ENCODE results near the gene BABAM1. TPM values are rescaled to one million over a fixed set of nuclear protein-coding genes. Genes with fewer than 3 reads are reported as not detected.

The BABAM1 gene
- total RNA-seq, 1 donor from 2014 or later = 45.8 TPM

GRCh38 chr19:17246681-17247425 is 20.4 kb upstream of the BABAM1 start:
- no peaks in the 10 kb centered on the region for H3K27me3 ChIP-seq (ENCODE audit: control insufficient read depth, insufficient read depth, low read length)
- peak overlapping the region; percentile 45 for H3K4me3 ChIP-seq (ENCODE audit: low read depth, low read length)
- no peak for FAIRE-seq
- TF ChIP-seq, protein P1, sequence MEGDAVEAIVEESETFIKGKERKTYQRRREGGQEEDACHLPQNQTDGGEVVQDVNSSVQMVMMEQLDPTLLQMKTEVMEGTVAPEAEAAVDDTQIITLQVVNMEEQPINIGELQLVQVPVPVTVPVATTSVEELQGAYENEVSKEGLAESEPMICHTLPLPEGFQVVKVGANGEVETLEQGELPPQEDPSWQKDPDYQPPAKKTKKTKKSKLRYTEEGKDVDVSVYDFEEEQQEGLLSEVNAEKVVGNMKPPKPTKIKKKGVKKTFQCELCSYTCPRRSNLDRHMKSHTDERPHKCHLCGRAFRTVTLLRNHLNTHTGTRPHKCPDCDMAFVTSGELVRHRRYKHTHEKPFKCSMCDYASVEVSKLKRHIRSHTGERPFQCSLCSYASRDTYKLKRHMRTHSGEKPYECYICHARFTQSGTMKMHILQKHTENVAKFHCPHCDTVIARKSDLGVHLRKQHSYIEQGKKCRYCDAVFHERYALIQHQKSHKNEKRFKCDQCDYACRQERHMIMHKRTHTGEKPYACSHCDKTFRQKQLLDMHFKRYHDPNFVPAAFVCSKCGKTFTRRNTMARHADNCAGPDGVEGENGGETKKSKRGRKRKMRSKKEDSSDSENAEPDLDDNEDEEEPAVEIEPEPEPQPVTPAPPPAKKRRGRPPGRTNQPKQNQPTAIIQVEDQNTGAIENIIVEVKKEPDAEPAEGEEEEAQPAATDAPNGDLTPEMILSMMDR (IDR thresholded peaks at IDR 0.05; ENCODE audit: insufficient read depth, low read length, severe bottlenecking) = no peak
- no peaks in the 10 kb centered on the region for H3K36me3 ChIP-seq (ENCODE audit: control insufficient read depth, insufficient read depth, low read length)
- peak; percentile 66 for DNase-seq (ENCODE audit: low read depth)

DNA sequence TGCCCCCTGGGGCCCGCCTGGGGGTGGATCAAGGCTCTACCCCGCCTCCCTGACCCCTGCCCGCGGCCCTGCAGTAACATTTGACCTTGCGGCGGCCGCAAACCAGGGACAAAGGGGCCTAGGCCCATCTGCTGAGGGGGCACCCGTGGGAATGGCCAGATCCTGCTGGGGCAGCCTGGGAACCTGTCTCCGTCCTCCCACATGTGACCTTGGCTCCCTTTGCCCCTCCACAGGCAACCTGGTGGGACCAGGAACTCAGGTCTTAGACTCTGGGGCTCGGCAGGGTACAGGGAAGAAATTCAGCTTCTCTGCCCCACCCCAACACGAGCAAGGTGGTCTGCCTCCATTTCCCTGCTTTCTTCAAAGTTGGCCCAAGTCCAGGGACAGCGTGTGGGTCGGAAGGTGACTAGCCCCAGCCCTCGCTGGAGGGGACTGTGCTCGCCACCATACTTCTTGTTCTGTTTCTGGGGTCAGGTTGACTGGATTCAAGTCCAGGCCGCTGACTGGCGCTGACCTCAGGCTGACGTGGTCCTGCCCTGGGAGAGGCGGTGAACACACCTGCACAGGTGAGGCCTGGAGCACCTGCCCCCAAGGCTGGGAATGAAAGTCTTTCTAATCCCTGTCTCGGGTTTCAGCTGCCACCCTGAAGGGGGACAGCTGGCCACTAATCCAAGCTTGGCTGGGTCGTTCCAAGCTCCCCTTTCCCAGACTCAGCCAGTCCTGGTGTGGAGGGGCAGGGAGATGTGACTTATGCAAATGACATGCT is 19.0 kb upstream of the BABAM1 start:
- FAIRE-seq (no peak), DNase-seq (ENCODE audit: low read depth) (peak; percentile 70)
- no peak overlapping the region for H3K4me3 ChIP-seq (ENCODE audit: low read depth, low read length)
- H3K36me3 ChIP-seq (ENCODE audit: control insufficient read depth, insufficient read depth, low read length) = no peaks in the 10 kb centered on the region
- no peaks in the 10 kb centered on the region for H3K27me3 ChIP-seq (ENCODE audit: control insufficient read depth, insufficient read depth, low read length)
- TF ChIP-seq, protein P1 (IDR thresholded peaks at IDR 0.05; ENCODE audit: insufficient read depth, low read length, severe bottlenecking) = no peak

- no peaks in the 10 kb centered on the region for H3K36me3 ChIP-seq (ENCODE audit: control insufficient read depth, insufficient read depth, low read length)
- TF ChIP-seq, protein P1 (IDR thresholded peaks at IDR 0.05; ENCODE audit: insufficient read depth, low read length, severe bottlenecking) = no peak
- H3K27me3 ChIP-seq (ENCODE audit: control insufficient read depth, insufficient read depth, low read length) = no peaks in the 10 kb centered on the region
- no peak for FAIRE-seq
- peak; percentile 82 for DNase-seq (ENCODE audit: low read depth)
- no peak overlapping the region for H3K4me3 ChIP-seq (ENCODE audit: low read depth, low read length)
These were observed 17.2 kb upstream of the BABAM1 start for GRCh38 chr19:17249887-17250548.

GRCh38 chr19:17254636-17255035 is 12.6 kb upstream of the BABAM1 start:
- DNase-seq (ENCODE audit: low read depth) (no peak), FAIRE-seq (no peak)
- no peaks in the 10 kb centered on the region for H3K27me3 ChIP-seq (ENCODE audit: control insufficient read depth, insufficient read depth, low read length)
- no peaks in the 10 kb centered on the region for H3K36me3 ChIP-seq (ENCODE audit: control insufficient read depth, insufficient read depth, low read length)
- H3K4me3 ChIP-seq (ENCODE audit: low read depth, low read length) = no peak overlapping the region
- TF ChIP-seq, protein P1 (IDR thresholded peaks at IDR 0.05; ENCODE audit: insufficient read depth, low read length, severe bottlenecking) = no peak

DNA sequence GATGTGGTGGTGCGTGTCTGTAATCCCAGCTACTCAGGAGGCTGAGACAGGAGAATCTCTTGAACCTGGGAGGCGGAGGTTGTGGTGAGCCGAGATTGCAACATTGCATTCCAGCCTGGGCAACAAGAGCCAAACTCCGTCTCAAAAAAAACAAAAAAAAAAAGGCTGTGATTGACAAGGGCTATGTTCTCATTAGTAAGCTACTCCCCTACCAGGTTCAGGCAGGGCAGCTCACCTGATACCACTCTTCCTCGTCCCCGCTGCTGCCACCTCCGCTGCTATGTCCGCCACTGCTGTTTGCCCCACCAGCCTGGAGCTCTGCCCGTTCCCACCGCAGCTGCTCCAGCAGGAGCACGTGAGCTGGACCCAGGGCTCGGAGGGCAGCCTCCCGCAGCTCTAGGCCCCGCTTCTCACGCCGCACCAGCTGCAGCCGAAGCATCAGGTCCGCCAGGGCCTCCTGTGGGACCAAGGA is 12.1 kb upstream of the BABAM1 start:
- H3K4me3 ChIP-seq (ENCODE audit: low read depth, low read length) = no peak overlapping the region
- FAIRE-seq = peak; percentile 64
- peak; percentile 63 for DNase-seq (ENCODE audit: low read depth)
- H3K27me3 ChIP-seq (ENCODE audit: control insufficient read depth, insufficient read depth, low read length) = no peaks in the 10 kb centered on the region
- TF ChIP-seq, protein P1 (IDR thresholded peaks at IDR 0.05; ENCODE audit: insufficient read depth, low read length, severe bottlenecking) = no peak
- H3K36me3 ChIP-seq (ENCODE audit: control insufficient read depth, insufficient read depth, low read length) = no peaks in the 10 kb centered on the region

Measured in bronchial epithelial cell (primary cell).